Nephron progenitor cell (in vitro differentiated cells): ENCODE measurements around the gene SLC4A7.

Source experiments
- DNase-seq: peaks from one replicate; pipeline ENCODE4 v3.0.0; 2021
- H3K27ac Mint-ChIP-seq: 2 replicates; pipeline ENCODE4 v1.8.0; 2021; ENCODE audit warnings: mild to moderate bottlenecking, moderate library complexity, mixed read lengths
- H3K27me3 Mint-ChIP-seq: 2 replicates; pipeline ENCODE4 v1.8.0; 2021; ENCODE audit warnings: mild to moderate bottlenecking, low read depth, mixed read lengths; ENCODE audit not compliant: poor library complexity
- H3K36me3 Mint-ChIP-seq: 2 replicates; pipeline ENCODE4 v1.8.0; 2021; ENCODE audit warnings: low read depth, mixed read lengths
- H3K4me1 Mint-ChIP-seq: 2 replicates; pipeline ENCODE4 v1.8.0; 2021; ENCODE audit warnings: mixed read lengths
- H3K4me3 Mint-ChIP-seq: 2 replicates; pipeline ENCODE4 v1.8.0; 2021; ENCODE audit warnings: mild to moderate bottlenecking, moderate library complexity, mixed read lengths
- H3K9me3 Mint-ChIP-seq: 2 replicates; pipeline ENCODE4 v1.8.0; 2021; ENCODE audit warnings: mild to moderate bottlenecking, moderate library complexity, mixed read lengths
- TF ChIP-seq, protein P1 (sequence below): fragments of 200-600 bp; sonication (generic); IDR thresholded peaks from 2 replicates; pipeline ENCODE4 v1.5.0; 2021; ENCODE audit warnings: antibody characterized with exemption

Gene SLC4A7

DNA sequence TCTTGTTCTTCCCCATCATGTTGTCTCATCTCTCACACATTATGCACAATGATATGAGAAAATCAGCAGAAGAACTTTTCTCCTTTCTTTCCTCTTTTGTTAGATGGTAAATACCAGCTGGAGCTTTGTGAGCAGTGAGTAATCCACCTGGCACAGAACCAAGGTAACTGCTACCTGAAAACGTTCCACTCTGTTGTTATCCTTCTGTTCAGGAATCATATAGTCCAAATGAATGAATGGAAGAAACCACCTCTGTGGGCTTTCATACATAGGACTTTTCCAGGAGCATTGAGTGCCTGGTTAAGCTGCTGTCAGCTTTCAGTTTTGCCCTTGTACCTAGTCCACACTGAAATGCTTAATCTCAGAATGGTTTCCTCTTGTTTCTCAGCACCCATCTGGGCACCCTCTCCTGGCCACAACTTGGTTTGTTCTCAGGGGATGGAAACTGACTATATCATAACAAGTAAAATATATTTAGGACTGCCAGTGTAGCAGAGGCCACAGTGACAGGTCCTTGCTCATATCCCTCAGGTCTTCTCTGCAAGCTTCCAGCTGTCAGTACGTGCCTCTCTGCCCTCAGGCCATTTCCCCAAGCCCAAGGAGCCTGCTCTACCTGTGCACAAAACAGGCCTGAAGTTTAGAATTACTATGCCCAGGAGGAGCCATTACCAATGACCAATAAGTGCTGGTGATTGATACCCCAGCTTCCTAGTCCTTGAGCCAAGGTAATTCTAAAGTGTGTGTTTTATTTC lies 23.5 kb upstream of the SLC4A7 start:
- Mint-ChIP-seq H3K27me3 (peaks cover 2% of the 10 kb centered on the region), H3K36me3 (no peaks in the 10 kb centered on the region), H3K27ac (peak overlapping the region; percentile 59), H3K4me3 (no peak overlapping the region), H3K9me3 (no peaks in the 10 kb centered on the region), H3K4me1 (peaks cover 21% of the 10 kb centered on the region)
- DNase-seq, result no peak
- TF ChIP-seq, protein P1, sequence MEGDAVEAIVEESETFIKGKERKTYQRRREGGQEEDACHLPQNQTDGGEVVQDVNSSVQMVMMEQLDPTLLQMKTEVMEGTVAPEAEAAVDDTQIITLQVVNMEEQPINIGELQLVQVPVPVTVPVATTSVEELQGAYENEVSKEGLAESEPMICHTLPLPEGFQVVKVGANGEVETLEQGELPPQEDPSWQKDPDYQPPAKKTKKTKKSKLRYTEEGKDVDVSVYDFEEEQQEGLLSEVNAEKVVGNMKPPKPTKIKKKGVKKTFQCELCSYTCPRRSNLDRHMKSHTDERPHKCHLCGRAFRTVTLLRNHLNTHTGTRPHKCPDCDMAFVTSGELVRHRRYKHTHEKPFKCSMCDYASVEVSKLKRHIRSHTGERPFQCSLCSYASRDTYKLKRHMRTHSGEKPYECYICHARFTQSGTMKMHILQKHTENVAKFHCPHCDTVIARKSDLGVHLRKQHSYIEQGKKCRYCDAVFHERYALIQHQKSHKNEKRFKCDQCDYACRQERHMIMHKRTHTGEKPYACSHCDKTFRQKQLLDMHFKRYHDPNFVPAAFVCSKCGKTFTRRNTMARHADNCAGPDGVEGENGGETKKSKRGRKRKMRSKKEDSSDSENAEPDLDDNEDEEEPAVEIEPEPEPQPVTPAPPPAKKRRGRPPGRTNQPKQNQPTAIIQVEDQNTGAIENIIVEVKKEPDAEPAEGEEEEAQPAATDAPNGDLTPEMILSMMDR, result no peak

GRCh38 chr3:27507111-27507510 lies 22.9 kb upstream of the SLC4A7 start:
- no peaks in the 10 kb centered on the region for H3K9me3 Mint-ChIP-seq

GRCh38 chr3:27504749-27505148 lies 20.6 kb upstream of the SLC4A7 start:
- no peaks in the 10 kb centered on the region for H3K9me3 Mint-ChIP-seq
- H3K27ac Mint-ChIP-seq, result peak overlapping the region; percentile 7
- H3K4me3 Mint-ChIP-seq, result no peak overlapping the region
- TF ChIP-seq, protein P1, result no peak
- H3K4me1 Mint-ChIP-seq, result peaks cover 8% of the 10 kb centered on the region
- no peaks in the 10 kb centered on the region for H3K36me3 Mint-ChIP-seq
- H3K27me3 Mint-ChIP-seq, result peaks cover 2% of the 10 kb centered on the region
- DNase-seq, result no peak

More at GRCh38 chr3:27507111-27507510, 22.9 kb upstream of the SLC4A7 start:
- Mint-ChIP-seq H3K4me3 (no peak overlapping the region), H3K27me3 (peaks cover 2% of the 10 kb centered on the region), H3K36me3 (no peaks in the 10 kb centered on the region), H3K4me1 (peaks cover 15% of the 10 kb centered on the region), H3K27ac (no peak overlapping the region)
- DNase-seq, result no peak
- TF ChIP-seq, protein P1, result no peak

DNA sequence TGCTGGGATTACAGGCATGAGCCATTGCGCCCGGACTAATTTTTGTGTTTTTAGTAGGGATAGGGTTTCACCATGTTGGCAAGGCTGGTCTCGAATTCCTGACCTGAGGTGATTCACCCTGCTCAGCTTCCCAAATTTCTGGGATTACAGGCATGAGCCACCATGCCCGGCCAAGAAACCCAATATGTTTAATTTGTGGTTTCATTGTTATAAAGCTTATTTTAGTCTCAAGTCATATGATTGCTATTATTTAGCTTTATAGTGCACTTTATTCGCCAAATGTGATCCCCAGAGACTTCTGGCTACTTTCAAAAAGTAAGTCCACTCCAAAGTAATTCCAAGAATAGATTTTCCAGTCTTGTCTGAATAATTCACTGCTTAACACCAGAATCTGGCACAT lies 19.3 kb upstream of the SLC4A7 start:
- Mint-ChIP-seq H3K27me3 (peaks cover 2% of the 10 kb centered on the region), H3K4me1 (peaks cover 8% of the 10 kb centered on the region), H3K4me3 (no peak overlapping the region), H3K9me3 (no peaks in the 10 kb centered on the region), H3K27ac (no peak overlapping the region), H3K36me3 (no peaks in the 10 kb centered on the region)
- no peak for DNase-seq
- TF ChIP-seq, protein P1, result no peak

- TF ChIP-seq, protein P1, result no peak
- Mint-ChIP-seq H3K4me1 (peaks cover 8% of the 10 kb centered on the region), H3K4me3 (no peak overlapping the region), H3K9me3 (no peaks in the 10 kb centered on the region), H3K27me3 (peaks cover 2% of the 10 kb centered on the region), H3K27ac (no peak overlapping the region), H3K36me3 (no peaks in the 10 kb centered on the region)
- no peak for DNase-seq
These were observed 17.6 kb upstream of the SLC4A7 start for GRCh38 chr3:27501759-27502158.

GRCh38 chr3:27500986-27501385 lies 16.8 kb upstream of the SLC4A7 start:
- Mint-ChIP-seq H3K27ac (no peak overlapping the region), H3K27me3 (peaks cover 2% of the 10 kb centered on the region), H3K36me3 (no peaks in the 10 kb centered on the region), H3K4me3 (no peak overlapping the region), H3K4me1 (peaks cover 8% of the 10 kb centered on the region), H3K9me3 (no peaks in the 10 kb centered on the region)
- no peak for DNase-seq
- TF ChIP-seq, protein P1, result no peak
